HG03521 (cell line): ENCODE data around the gene CACNG7.

Experiments
- ATAC-seq: cut with Tn5 transposase; IDR thresholded peaks from one replicate; pipeline ENCODE4 v1.9.1; 2021; ENCODE audit warnings: mild to moderate bottlenecking, moderate library complexity; ENCODE audit not compliant: unreplicated experiment

Gene CACNG7

GRCh38 chr19:53951436-53951835, 42.4 kb downstream of the CACNG7 start:
- no peak for ATAC-seq

- no peak for ATAC-seq
These were observed 42.9 kb downstream of the CACNG7 start for GRCh38 chr19:53951947-53952346.

- no peak for ATAC-seq
These were observed 44.3 kb downstream of the CACNG7 start for GRCh38 chr19:53953383-53953782.

GRCh38 chr19:53957448-53958167, 48.5 kb downstream of the CACNG7 start:
- no peak for ATAC-seq

- no peak for ATAC-seq
These were observed 49.1 kb downstream of the CACNG7 start for GRCh38 chr19:53958168-53958571.

GRCh38 chr19:53958823-53959757, 50.0 kb downstream of the CACNG7 start:
- no peak for ATAC-seq

- ATAC-seq = no peak
These were observed 51.1 kb downstream of the CACNG7 start for GRCh38 chr19:53960187-53960586.

- no peak for ATAC-seq
These were observed 51.8 kb downstream of the CACNG7 start for GRCh38 chr19:53960886-53961285.

GRCh38 chr19:53961523-53962356, 52.7 kb downstream of the CACNG7 start:
- no peak for ATAC-seq

GRCh38 chr19:53962887-53963431, 53.9 kb downstream of the CACNG7 start, which contains the start of gene CACNG8:
CACNG8 (plus strand) TSS chr19:53962937.
- ATAC-seq = no peak

GRCh38 chr19:53965091-53965490, 56.0 kb downstream of the CACNG7 start:
- ATAC-seq = no peak

GRCh38 chr19:53966931-53967330, 57.9 kb downstream of the CACNG7 start:
- ATAC-seq = no peak

GRCh38 chr19:53969366-53969765, 60.3 kb downstream of the CACNG7 start:
- no peak for ATAC-seq

- no peak for ATAC-seq
These were observed 62.6 kb downstream of the CACNG7 start for GRCh38 chr19:53971673-53972072.

- no peak for ATAC-seq
These were observed 68.4 kb downstream of the CACNG7 start for GRCh38 chr19:53977429-53977990.

GRCh38 chr19:53977991-53978731, 69.1 kb downstream of the CACNG7 start:
- ATAC-seq = no peak

GRCh38 chr19:53978975-53979801, 70.1 kb downstream of the CACNG7 start:
- no peak for ATAC-seq

- ATAC-seq = no peak
These were observed 71.7 kb downstream of the CACNG7 start for GRCh38 chr19:53980539-53981375.
